Smooth muscle cell (in vitro differentiated cells): ENCODE measurements around the gene KDM2A. TPM values are rescaled to one million over a fixed set of nuclear protein-coding genes. Genes with fewer than 3 reads are reported as not detected.

Source experiments
- DNase-seq: peaks from one replicate; lab custom pipeline; 2025; ENCODE audit not compliant: unreplicated experiment; lab: John Stamatoyannopoulos, UW
- H2AFZ ChIP-seq: fragments of 200-600 bp; sonication (generic); 2 replicates; pipeline ENCODE4 v1.6.0; 2016; ENCODE audit warnings: antibody characterized with exemption, low read depth, mild to moderate bottlenecking
- H3F3A ChIP-seq: fragments of 200-600 bp; sonication (generic); 2 replicates; pipeline ENCODE4 v1.6.0; 2017; ENCODE audit warnings: antibody characterized with exemption, low read depth
- H3K27ac ChIP-seq: fragments of 200-600 bp; sonication (generic); 2 replicates; pipeline ENCODE4 v1.5.1; 2016; ENCODE audit warnings: low read depth, mild to moderate bottlenecking
- H3K27me3 ChIP-seq: fragments of 200-600 bp; sonication (generic); 2 replicates; pipeline ENCODE4 v1.6.1; 2016; ENCODE audit warnings: low read depth, mild to moderate bottlenecking
- H3K36me3 ChIP-seq: fragments of 200-600 bp; sonication (generic); 2 replicates; pipeline ENCODE4 v1.5.1; 2016; ENCODE audit warnings: low read depth
- H3K4me1 ChIP-seq: fragments of 200-600 bp; sonication (generic); 2 replicates; pipeline ENCODE4 v1.5.1; 2016; ENCODE audit warnings: low read depth
- H3K4me2 ChIP-seq: fragments of 200-600 bp; sonication (generic); 2 replicates; pipeline ENCODE4 v1.6.0; 2016; ENCODE audit warnings: mild to moderate bottlenecking
- H3K4me3 ChIP-seq: fragments of 200-600 bp; sonication (generic); 2 replicates; pipeline ENCODE4 v1.5.1; 2016; ENCODE audit warnings: mild to moderate bottlenecking
- H3K79me2 ChIP-seq: fragments of 200-600 bp; sonication (generic); 2 replicates; pipeline ENCODE4 v1.6.0; 2016; ENCODE audit warnings: low read depth, mild to moderate bottlenecking
- H3K9ac ChIP-seq: fragments of 200-600 bp; sonication (generic); 2 replicates; pipeline ENCODE4 v1.6.0; 2016; ENCODE audit warnings: low read depth
- H3K9me3 ChIP-seq: fragments of 200-600 bp; sonication (generic); replicated peaks from 2 replicates; pipeline ENCODE4 v1.5.1; 2016; ENCODE audit warnings: low read depth
- H4K20me1 ChIP-seq: fragments of 200-600 bp; sonication (generic); 2 replicates; pipeline ENCODE4 v1.6.0; 2016; ENCODE audit warnings: low read depth
- CTCF ChIP-seq: fragments of 200-600 bp; sonication (generic); IDR thresholded peaks from 2 replicates; pipeline ENCODE4 v1.5.1; 2017; ENCODE audit warnings: borderline replicate concordance, mild to moderate bottlenecking, antibody characterized with exemption; ENCODE audit not compliant: insufficient read depth, poor library complexity, severe bottlenecking
- WGBS: methylation state at CpG from one replicate; pipeline ENCODE4 v1.1.7; 2016; ENCODE audit warnings: low lambda C conversion rate; 5-methylcytosine and 5-hydroxymethylcytosine counted together
- polyA plus RNA-seq: library from polyadenylated mRNA; unstranded; fragments of >200 nt; fragmentation: Nextera tagmentation; extraction: Ambion mirVana; gene quantifications from 2 replicates; pipeline ENCODE4 v1.2.1, GENCODE V29; 2016
- total RNA-seq: library from RNA; depleted of rRNA; stranded (reverse); fragments of >200 nt; gene quantifications from 2 replicates; pipeline ENCODE4 v1.2.3, GENCODE V29; 2014

The KDM2A gene
- total and polyA plus RNA-seq, 2 experiments from 2014 or later, result 18.9 to 44.9 TPM

- peaks cover 9% of the 10 kb centered on the region for H3F3A ChIP-seq
- WGBS, result 1% methylated on average over 43 of the region's 87 CpGs
- peak; percentile 79 for DNase-seq
- peak overlapping the region; percentile 100 for H3K4me2 ChIP-seq
- no peaks in the 10 kb centered on the region for H3K9me3 ChIP-seq
- H2AFZ ChIP-seq, result no peak overlapping the region
- no peaks in the 10 kb centered on the region for H3K27me3 ChIP-seq
- peak overlapping the region; percentile 94 for H3K4me3 ChIP-seq
- peaks cover 27% of the 10 kb centered on the region for H4K20me1 ChIP-seq
- H3K27ac ChIP-seq, result peak overlapping the region; percentile 94
- peaks cover 17% of the 10 kb centered on the region for H3K4me1 ChIP-seq
- peak; percentile 33 for TF ChIP-seq CTCF
- peaks cover 41% of the 10 kb centered on the region for H3K79me2 ChIP-seq
- peak overlapping the region; percentile 84 for H3K9ac ChIP-seq
- H3K36me3 ChIP-seq, result peaks cover 6% of the 10 kb centered on the region
Observed at GRCh38 chr11:67288452-67289225, 169.6 kb downstream of the KDM2A start.

- no peaks in the 10 kb centered on the region for H3K9me3 ChIP-seq
- H3K4me1 ChIP-seq, result peaks cover 17% of the 10 kb centered on the region
- peak within 1 kb of the TSS; percentile 94 for H3K4me3 ChIP-seq
- H3K27ac ChIP-seq, result peak within 1 kb of the TSS; percentile 94
- TF ChIP-seq CTCF, result no peak
- H3K9ac ChIP-seq, result peak within 1 kb of the TSS; percentile 84
- DNase-seq, result no peak
- no CpG with 5 or more reads among the region's 56 CpGs for WGBS
- no peaks in the 10 kb centered on the region for H3K27me3 ChIP-seq
- no peak within 1 kb of the TSS for H2AFZ ChIP-seq
- peaks cover 47% of the 10 kb centered on the region for H3K79me2 ChIP-seq
- peaks cover 6% of the 10 kb centered on the region for H3K36me3 ChIP-seq
- peak within 1 kb of the TSS; percentile 100 for H3K4me2 ChIP-seq
- H3F3A ChIP-seq, result peaks cover 9% of the 10 kb centered on the region
- peaks cover 27% of the 10 kb centered on the region for H4K20me1 ChIP-seq
Observed at GRCh38 chr11:67289226-67289650, 170.2 kb downstream of the KDM2A start, which contains the start of gene ANKRD13D. Gene ANKRD13D, plus strand, starts transcription at chr11:67289303. Its CDS starts 158 bp downstream, at chr11:67289461.

GRCh38 chr11:67289651-67290479 lies 170.8 kb downstream of the KDM2A start:
- Histone ChIP-seq H3K27me3 (no peaks in the 10 kb centered on the region), H3K4me3 (peak overlapping the region; percentile 94), H3K4me1 (peaks cover 17% of the 10 kb centered on the region), H3K36me3 (peaks cover 5% of the 10 kb centered on the region), H3F3A (peaks cover 9% of the 10 kb centered on the region), H3K4me2 (peak overlapping the region; percentile 98), H3K79me2 (peaks cover 53% of the 10 kb centered on the region), H3K9ac (peak overlapping the region; percentile 56), H2AFZ (no peak overlapping the region), H3K27ac (peak overlapping the region; percentile 42), H3K9me3 (no peaks in the 10 kb centered on the region), H4K20me1 (peaks cover 27% of the 10 kb centered on the region)
- WGBS, result 46% methylated on average over 32 of the region's 36 CpGs
- DNase-seq, result no peak
- no peak for TF ChIP-seq CTCF
